ENCODE measurements around the gene SLC22A4.

GRCh38 chr5:132323202-132323601 lies 29.0 kb downstream of the SLC22A4 start:
- TF ChIP-seq REST (IDR thresholded peaks at IDR 0.05) (no peak), MAZ (IDR thresholded peaks at IDR 0.05; ENCODE audit: borderline replicate concordance, low read depth, low read length) (no peak), RCOR1 (IDR thresholded peaks at IDR 0.05; ENCODE audit: low read depth, low read length) (no peak), CEBPB (IDR thresholded peaks at IDR 0.05) (no peak)

Measured in A549 (cell line).